Progenitor cell of endocrine pancreas (in vitro differentiated cells): Measurements from ENCODE around the gene CCR3. TPM values are rescaled to one million over a fixed set of nuclear protein-coding genes. Genes with fewer than 3 reads are reported as not detected.
A peak's percentile ranks its signal among the peaks of the same experiment; 100 is the strongest.
"Not testable (repeated sequence)": the region's sequence is repeated elsewhere in the genome, so short reads cannot be mapped to it uniquely, and the experiment has no call there.

Experiments used
- DNase-seq: peaks from one replicate; pipeline ENCODE4 v3.0.0; 2021; ENCODE audit warnings: low spot score; ENCODE audit not compliant: unreplicated experiment
- H3K27ac Mint-ChIP-seq: 2 replicates; pipeline ENCODE4 v1.8.0; 2021; ENCODE audit warnings: mild to moderate bottlenecking, moderate library complexity, mixed read lengths
- H3K27me3 Mint-ChIP-seq: 2 replicates; pipeline ENCODE4 v1.8.0; 2021; ENCODE audit warnings: mixed read lengths
- H3K36me3 Mint-ChIP-seq: 2 replicates; pipeline ENCODE4 v1.8.0; 2022; ENCODE audit warnings: mixed read lengths; ENCODE audit not compliant: insufficient read depth
- H3K4me1 Mint-ChIP-seq: 2 replicates; pipeline ENCODE4 v1.8.0; 2021; ENCODE audit warnings: low read depth, mixed read lengths
- H3K4me3 Mint-ChIP-seq: 2 replicates; pipeline ENCODE4 v1.8.0; 2021; ENCODE audit warnings: low read depth, mild to moderate bottlenecking, moderate library complexity, mixed read lengths
- H3K9me3 Mint-ChIP-seq: 2 replicates; pipeline ENCODE4 v1.8.0; 2021; ENCODE audit warnings: low read depth, mixed read lengths
- CTCF ChIP-seq: fragments of 200-600 bp; sonication (generic); IDR thresholded peaks from one replicate; pipeline ENCODE4 v1.5.0; 2021; ENCODE audit warnings: antibody characterized with exemption, mild to moderate bottlenecking; ENCODE audit not compliant: unreplicated experiment
- total RNA-seq: library from RNA; stranded (reverse); gene quantifications from 2 replicates; pipeline ENCODE4 v1.2.1, GENCODE V29; 2021

Gene CCR3
- total RNA-seq, 1 donor from 2014 or later = not detected

- Mint-ChIP-seq H3K27me3 (no peaks in the 10 kb centered on the region), H3K4me3 (no peak overlapping the region), H3K36me3 (no peaks in the 10 kb centered on the region), H3K9me3 (no peaks in the 10 kb centered on the region), H3K27ac (no peak overlapping the region), H3K4me1 (peaks cover 4% of the 10 kb centered on the region)
- no peak for TF ChIP-seq CTCF
- no peak for DNase-seq
Observed at GRCh38 chr3:46206282-46207015, 35.8 kb upstream of the CCR3 start.

GRCh38 chr3:46207514-46207913 lies 34.7 kb upstream of the CCR3 start:
- H3K27ac Mint-ChIP-seq, H3K27me3 Mint-ChIP-seq, DNase-seq: not testable (repeated sequence)

GRCh38 chr3:46208167-46208704 lies 34.0 kb upstream of the CCR3 start, which contains the start of gene CCR1:
CCR1 (minus strand) TSS chr3:46208313; CDS start chr3:46204313, 4,000 bp downstream.
- Mint-ChIP-seq H3K4me1 (peaks cover 4% of the 10 kb centered on the region), H3K36me3 (no peaks in the 10 kb centered on the region), H3K9me3 (no peaks in the 10 kb centered on the region), H3K4me3 (no peak within 1 kb of the TSS), H3K27me3 (no peaks in the 10 kb centered on the region), H3K27ac (no peak within 1 kb of the TSS)
- TF ChIP-seq CTCF = peak; percentile 60
- no peak for DNase-seq

More at GRCh38 chr3:46207514-46207913, 34.7 kb upstream of the CCR3 start:
- H3K9me3 Mint-ChIP-seq, H3K36me3 Mint-ChIP-seq, H3K4me1 Mint-ChIP-seq, H3K4me3 Mint-ChIP-seq: not testable (repeated sequence)

- no peak overlapping the region for H3K27ac Mint-ChIP-seq
- TF ChIP-seq CTCF = no peak
- H3K9me3 Mint-ChIP-seq = no peaks in the 10 kb centered on the region
Observed at GRCh38 chr3:46209053-46209452, 33.2 kb upstream of the CCR3 start.

GRCh38 chr3:46209746-46210470 lies 32.4 kb upstream of the CCR3 start:
- peaks cover 4% of the 10 kb centered on the region for H3K4me1 Mint-ChIP-seq
- H3K27ac Mint-ChIP-seq = no peak overlapping the region

More at GRCh38 chr3:46209053-46209452, 33.2 kb upstream of the CCR3 start:
- DNase-seq = no peak
- H3K4me3 Mint-ChIP-seq = no peak overlapping the region
- peaks cover 4% of the 10 kb centered on the region for H3K4me1 Mint-ChIP-seq
- no peaks in the 10 kb centered on the region for H3K27me3 Mint-ChIP-seq
- no peaks in the 10 kb centered on the region for H3K36me3 Mint-ChIP-seq

More at GRCh38 chr3:46209746-46210470, 32.4 kb upstream of the CCR3 start:
- Mint-ChIP-seq H3K4me3 (no peak overlapping the region), H3K27me3 (no peaks in the 10 kb centered on the region), H3K9me3 (no peaks in the 10 kb centered on the region), H3K36me3 (no peaks in the 10 kb centered on the region)
- DNase-seq = no peak
- TF ChIP-seq CTCF = no peak
